GM13977 (cell line): ENCODE results near the gene FAM118A.

Experiments used
- DNase-seq: peaks from one replicate; pipeline ENCODE4 v3.0.0; 2012; ENCODE audit warnings: low spot score
- in situ Hi-C: fragments of 300-500 bp; cut with MboI; formaldehyde crosslinking; loops from one replicate; pipeline ENCODE4 v1.12.0; 2022; ENCODE audit warnings: low sequenced_read_pairs, low pct_unique_long_range_greater_than_20kb, mixed read lengths, inconsistent platforms; ENCODE audit not compliant: unreplicated experiment
- TF ChIP-seq, protein P1 (sequence below): IDR thresholded peaks from 2 replicates; pipeline ENCODE4 v1.5.1; 2012; ENCODE audit warnings: mild to moderate bottlenecking, control low read depth; ENCODE audit not compliant: insufficient read depth; ENCODE audit errors: extremely low read depth, missing control alignments

Gene FAM118A

GRCh38 chr22:45330548-45330947 lies 20.8 kb downstream of the FAM118A start:
- TF ChIP-seq, protein P1, sequence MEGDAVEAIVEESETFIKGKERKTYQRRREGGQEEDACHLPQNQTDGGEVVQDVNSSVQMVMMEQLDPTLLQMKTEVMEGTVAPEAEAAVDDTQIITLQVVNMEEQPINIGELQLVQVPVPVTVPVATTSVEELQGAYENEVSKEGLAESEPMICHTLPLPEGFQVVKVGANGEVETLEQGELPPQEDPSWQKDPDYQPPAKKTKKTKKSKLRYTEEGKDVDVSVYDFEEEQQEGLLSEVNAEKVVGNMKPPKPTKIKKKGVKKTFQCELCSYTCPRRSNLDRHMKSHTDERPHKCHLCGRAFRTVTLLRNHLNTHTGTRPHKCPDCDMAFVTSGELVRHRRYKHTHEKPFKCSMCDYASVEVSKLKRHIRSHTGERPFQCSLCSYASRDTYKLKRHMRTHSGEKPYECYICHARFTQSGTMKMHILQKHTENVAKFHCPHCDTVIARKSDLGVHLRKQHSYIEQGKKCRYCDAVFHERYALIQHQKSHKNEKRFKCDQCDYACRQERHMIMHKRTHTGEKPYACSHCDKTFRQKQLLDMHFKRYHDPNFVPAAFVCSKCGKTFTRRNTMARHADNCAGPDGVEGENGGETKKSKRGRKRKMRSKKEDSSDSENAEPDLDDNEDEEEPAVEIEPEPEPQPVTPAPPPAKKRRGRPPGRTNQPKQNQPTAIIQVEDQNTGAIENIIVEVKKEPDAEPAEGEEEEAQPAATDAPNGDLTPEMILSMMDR: no peak
- in situ Hi-C loops: no loop called here

DNA sequence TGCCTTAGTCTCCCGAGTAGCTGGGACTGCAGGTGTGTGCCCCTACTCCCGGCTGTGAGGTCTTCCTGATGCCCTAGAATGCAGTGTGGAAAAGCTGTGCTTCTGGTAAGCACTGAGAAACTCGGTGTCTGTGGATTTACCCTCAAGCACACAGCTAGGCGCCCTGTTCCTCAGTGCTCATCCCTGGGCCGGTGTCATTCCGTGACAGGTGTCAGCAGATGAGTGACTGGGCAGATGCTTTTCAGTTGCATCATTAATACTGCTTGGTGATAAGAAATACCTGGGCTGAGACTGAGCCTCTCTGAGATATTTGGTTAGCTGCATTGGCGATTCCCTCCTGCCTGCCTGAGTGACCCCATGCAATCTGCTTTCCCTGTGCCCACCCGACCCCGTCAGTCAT lies 21.8 kb downstream of the FAM118A start:
- in situ Hi-C loops: no loop called here
- TF ChIP-seq, protein P1: no peak
- no peak for DNase-seq

More at GRCh38 chr22:45330548-45330947, 20.8 kb downstream of the FAM118A start:
- no peak for DNase-seq

GRCh38 chr22:45332001-45332400 lies 22.3 kb downstream of the FAM118A start:
- in situ Hi-C loops: no loop called here
- DNase-seq: no peak

DNA sequence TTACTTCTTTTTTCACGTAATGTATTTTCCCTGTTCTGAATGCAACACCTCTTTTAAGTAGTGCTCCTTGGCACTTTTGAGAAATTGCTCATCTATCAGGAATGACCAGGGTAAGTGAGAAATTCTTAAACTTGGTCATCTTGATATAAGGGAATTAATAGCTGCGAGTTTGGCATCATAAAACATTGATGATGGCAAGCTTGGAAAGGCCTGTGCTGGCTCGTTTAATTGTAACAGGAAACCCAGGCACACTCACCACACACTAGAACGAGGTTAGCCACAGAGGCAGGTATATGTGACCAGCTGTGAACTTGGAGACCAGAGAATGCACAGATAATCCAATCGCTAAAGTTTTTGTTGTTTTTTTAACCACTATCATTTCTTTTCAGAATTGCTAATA lies 24.3 kb downstream of the FAM118A start:
- in situ Hi-C loops: no loop called here
- DNase-seq: no peak
- TF ChIP-seq, protein P1: no peak

More at GRCh38 chr22:45332001-45332400, 22.3 kb downstream of the FAM118A start:
- TF ChIP-seq, protein P1: no peak

- DNase-seq: no peak
- in situ Hi-C loops: no loop called here
- TF ChIP-seq, protein P1: no peak
Measured at GRCh38 chr22:45334528-45334927, 24.8 kb downstream of the FAM118A start.

- in situ Hi-C loops: no loop called here
- no peak for DNase-seq
- TF ChIP-seq, protein P1: no peak
Measured at GRCh38 chr22:45335021-45335818, 25.5 kb downstream of the FAM118A start.
